ENCODE measurements around the gene RPL18A. TPM values are rescaled to one million over a fixed set of nuclear protein-coding genes. Genes with fewer than 3 reads are reported as not detected.

The RPL18A gene
- total and polyA plus RNA-seq, 2 experiments from 2014 or later, result 1,314 to 2,829 TPM

- TF ChIP-seq ETS1 (IDR thresholded peaks at IDR 0.05) (no peak), JUNB (IDR thresholded peaks at IDR 0.05; ENCODE audit: unreplicated experiment) (no peak), POLR2AphosphoS5 (IDR thresholded peaks at IDR 0.05; ENCODE audit: low read depth) (no peak), REST (IDR thresholded peaks at IDR 0.05; ENCODE audit: unreplicated experiment) (no peak), NANOG (IDR thresholded peaks at IDR 0.05; ENCODE audit: borderline replicate concordance) (no peak), EZH2phosphoT487 (IDR thresholded peaks at IDR 0.05; ENCODE audit: unreplicated experiment) (no peak), ZNF331 (CRISPR knock-in tag; IDR thresholded peaks at IDR 0.05; ENCODE audit: low read depth) (no peak), ZNF462 (CRISPR knock-in tag; IDR thresholded peaks at IDR 0.05) (no peak), CREB1 (CRISPR knock-in tag; IDR thresholded peaks at IDR 0.05; ENCODE audit: low read depth) (no peak), CTCF (conservative IDR thresholded peaks at IDR 0.05; ENCODE audit: low read depth in 2 of 2) (no peak), EZH2 (IDR thresholded peaks at IDR 0.05; ENCODE audit: low read depth, unreplicated experiment) (no peak), ZNF114 (CRISPR knock-in tag; IDR thresholded peaks at IDR 0.05) (no peak), STAT1 (IDR thresholded peaks at IDR 0.05; ENCODE audit: unreplicated experiment) (no peak)
- Histone ChIP-seq H3K4me2 (peak overlapping the region; percentile 96), H4K20me1 (replicated peaks; ENCODE audit: insufficient read depth) (no peaks in the 10 kb centered on the region), H3K27ac (ENCODE audit: low read depth) (no peak overlapping the region), H3K79me2 (replicated peaks; ENCODE audit: insufficient read depth) (no peaks in the 10 kb centered on the region), H3K4me1 (ENCODE audit: insufficient read depth) (no peaks in the 10 kb centered on the region; the same call in 1 of the 2 replicates), H3F3A (replicated peaks; ENCODE audit: low read depth) (no peaks in the 10 kb centered on the region), H2AFZ (peak overlapping the region; percentile 98), H3K36me3 (ENCODE audit: insufficient read depth) (no peaks in the 10 kb centered on the region), H3K27me3 (ENCODE audit: insufficient read depth) (0 out of 2 replicates have a peak, but pooled peaks cover 10% of the 10 kb centered on the region), H3K9me2 (ENCODE audit: insufficient read depth) (no peaks in the 10 kb centered on the region), H3K4me3 (peak overlapping the region; percentile 73)
- no peaks in the 10 kb centered on the region for H3K9me3 Mint-ChIP-seq
- H3K4me1 Mint-ChIP-seq, result peaks cover 11% of the 10 kb centered on the region
- no peaks in the 10 kb centered on the region for H3K36me3 Mint-ChIP-seq (ENCODE audit: low read depth)
- peaks cover 28% of the 10 kb centered on the region for H3K27me3 Mint-ChIP-seq (ENCODE audit: insufficient read depth, low read depth, poor library complexity)
- DNase-seq (ENCODE audit: low spot score) (no peak), ATAC-seq (peak; percentile 16)
- H3K27ac Mint-ChIP-seq, result no peak overlapping the region
- H3K4me3 Mint-ChIP-seq, result peak overlapping the region; percentile 71
Measured at GRCh38 chr19:17841371-17841809, 18.3 kb upstream of the RPL18A start.

All from GM23338 (cell line).